ENCODE measurements around the gene TBL1XR1. TPM values are rescaled to one million over a fixed set of nuclear protein-coding genes. Genes with fewer than 3 reads are reported as not detected.

TBL1XR1 gene
- total RNA-seq, 2 donors from 2014 or later = 131 to 180 TPM

- Mint-ChIP-seq H3K27ac (no peak overlapping the region), H3K4me1 (peaks cover 20% of the 10 kb centered on the region), H3K9me3 (no peaks in the 10 kb centered on the region), H3K27me3 (no peaks in the 10 kb centered on the region), H3K36me3 (ENCODE audit: low read depth) (peaks cover 48% of the 10 kb centered on the region), H3K4me3 (no peak overlapping the region)
- ATAC-seq (replicated peaks) = no peak
Measured at GRCh38 chr3:177079684-177080083, 117.6 kb downstream of the TBL1XR1 start.

GRCh38 chr3:177071496-177072156, 125.7 kb downstream of the TBL1XR1 start:
- Mint-ChIP-seq H3K36me3 (ENCODE audit: low read depth) (peaks cover 38% of the 10 kb centered on the region), H3K27ac (no peak overlapping the region), H3K4me1 (peaks cover 33% of the 10 kb centered on the region), H3K9me3 (no peaks in the 10 kb centered on the region), H3K27me3 (no peaks in the 10 kb centered on the region), H3K4me3 (no peak overlapping the region)
- no peak for ATAC-seq (replicated peaks)

GRCh38 chr3:177069514-177070329, 127.6 kb downstream of the TBL1XR1 start:
- Mint-ChIP-seq H3K36me3 (ENCODE audit: low read depth) (peaks cover 19% of the 10 kb centered on the region), H3K27me3 (no peaks in the 10 kb centered on the region), H3K9me3 (no peaks in the 10 kb centered on the region), H3K27ac (peak overlapping the region; percentile 61), H3K4me1 (peaks cover 30% of the 10 kb centered on the region), H3K4me3 (no peak overlapping the region)
- no peak for ATAC-seq (replicated peaks)

- Mint-ChIP-seq H3K36me3 (ENCODE audit: low read depth) (peaks cover 17% of the 10 kb centered on the region), H3K27ac (peak overlapping the region; percentile 61), H3K4me1 (peaks cover 28% of the 10 kb centered on the region), H3K9me3 (no peaks in the 10 kb centered on the region), H3K4me3 (no peak overlapping the region), H3K27me3 (no peaks in the 10 kb centered on the region)
- peak; percentile 72 for ATAC-seq (replicated peaks)
Measured at GRCh38 chr3:177068967-177069366, 128.3 kb downstream of the TBL1XR1 start.

GRCh38 chr3:177066068-177066467, 131.2 kb downstream of the TBL1XR1 start:
- H3K27me3 Mint-ChIP-seq = no peaks in the 10 kb centered on the region
- ATAC-seq (replicated peaks) = peak; percentile 57
- peaks cover 28% of the 10 kb centered on the region for H3K4me1 Mint-ChIP-seq

GRCh38 chr3:177065285-177066033, 131.8 kb downstream of the TBL1XR1 start:
- peaks cover 28% of the 10 kb centered on the region for H3K4me1 Mint-ChIP-seq
- no peak overlapping the region for H3K27ac Mint-ChIP-seq
- H3K27me3 Mint-ChIP-seq = no peaks in the 10 kb centered on the region
- no peak overlapping the region for H3K4me3 Mint-ChIP-seq
- H3K36me3 Mint-ChIP-seq (ENCODE audit: low read depth) = peaks cover 33% of the 10 kb centered on the region
- ATAC-seq (replicated peaks) = no peak
- no peaks in the 10 kb centered on the region for H3K9me3 Mint-ChIP-seq

More at GRCh38 chr3:177066068-177066467, 131.2 kb downstream of the TBL1XR1 start:
- Mint-ChIP-seq H3K36me3 (ENCODE audit: low read depth) (peaks cover 33% of the 10 kb centered on the region), H3K27ac (peak overlapping the region; percentile 51), H3K4me3 (no peak overlapping the region), H3K9me3 (no peaks in the 10 kb centered on the region)

- H3K27me3 Mint-ChIP-seq = no peaks in the 10 kb centered on the region
- no peak overlapping the region for H3K27ac Mint-ChIP-seq
- no peaks in the 10 kb centered on the region for H3K9me3 Mint-ChIP-seq
- ATAC-seq (replicated peaks) = no peak
- peaks cover 34% of the 10 kb centered on the region for H3K36me3 Mint-ChIP-seq (ENCODE audit: low read depth)
- H3K4me3 Mint-ChIP-seq = no peak overlapping the region
- H3K4me1 Mint-ChIP-seq = peaks cover 17% of the 10 kb centered on the region
Measured at GRCh38 chr3:177062052-177062732, 135.1 kb downstream of the TBL1XR1 start.

- Mint-ChIP-seq H3K27ac (no peak overlapping the region), H3K4me1 (peaks cover 13% of the 10 kb centered on the region), H3K4me3 (no peak overlapping the region), H3K9me3 (no peaks in the 10 kb centered on the region), H3K27me3 (no peaks in the 10 kb centered on the region), H3K36me3 (ENCODE audit: low read depth) (peaks cover 34% of the 10 kb centered on the region)
- no peak for ATAC-seq (replicated peaks)
Measured at GRCh38 chr3:177061369-177061768, 135.9 kb downstream of the TBL1XR1 start.

GRCh38 chr3:177060492-177060891, 136.8 kb downstream of the TBL1XR1 start:
- no peak for ATAC-seq (replicated peaks)
- peaks cover 34% of the 10 kb centered on the region for H3K36me3 Mint-ChIP-seq (ENCODE audit: low read depth)
- H3K4me1 Mint-ChIP-seq = peaks cover 11% of the 10 kb centered on the region
- no peaks in the 10 kb centered on the region for H3K27me3 Mint-ChIP-seq
- no peak overlapping the region for H3K27ac Mint-ChIP-seq
- no peaks in the 10 kb centered on the region for H3K9me3 Mint-ChIP-seq
- H3K4me3 Mint-ChIP-seq = no peak overlapping the region

GRCh38 chr3:177058648-177059047, 138.6 kb downstream of the TBL1XR1 start:
- Mint-ChIP-seq H3K36me3 (ENCODE audit: low read depth) (peaks cover 30% of the 10 kb centered on the region), H3K27me3 (no peaks in the 10 kb centered on the region), H3K4me3 (no peak overlapping the region), H3K9me3 (no peaks in the 10 kb centered on the region), H3K4me1 (peaks cover 10% of the 10 kb centered on the region), H3K27ac (no peak overlapping the region)
- ATAC-seq (replicated peaks) = no peak

GRCh38 chr3:177057768-177058167, 139.5 kb downstream of the TBL1XR1 start:
- Mint-ChIP-seq H3K9me3 (no peaks in the 10 kb centered on the region), H3K27me3 (no peaks in the 10 kb centered on the region), H3K36me3 (ENCODE audit: low read depth) (peaks cover 30% of the 10 kb centered on the region), H3K27ac (no peak overlapping the region), H3K4me1 (peaks cover 9% of the 10 kb centered on the region), H3K4me3 (no peak overlapping the region)
- peak; percentile 95 for ATAC-seq (replicated peaks)

- Mint-ChIP-seq H3K27ac (no peak overlapping the region), H3K4me3 (no peak overlapping the region), H3K36me3 (ENCODE audit: low read depth) (peaks cover 27% of the 10 kb centered on the region), H3K4me1 (peaks cover 9% of the 10 kb centered on the region), H3K9me3 (no peaks in the 10 kb centered on the region), H3K27me3 (no peaks in the 10 kb centered on the region)
- no peak for ATAC-seq (replicated peaks)
Measured at GRCh38 chr3:177056927-177057326, 140.4 kb downstream of the TBL1XR1 start.

GRCh38 chr3:177055605-177056571, 141.4 kb downstream of the TBL1XR1 start:
- peak; percentile 27 for ATAC-seq (replicated peaks)
- Mint-ChIP-seq H3K27ac (peak overlapping the region; percentile 83), H3K36me3 (ENCODE audit: low read depth) (peaks cover 26% of the 10 kb centered on the region)

More at GRCh38 chr3:177055605-177056571, 141.4 kb downstream of the TBL1XR1 start:
- Mint-ChIP-seq H3K4me3 (peak overlapping the region; percentile 27), H3K9me3 (no peaks in the 10 kb centered on the region), H3K27me3 (no peaks in the 10 kb centered on the region), H3K4me1 (peaks cover 9% of the 10 kb centered on the region)

Data from activated T-helper 17 cell treated with anti-CD3 and anti-CD28 coated beads, Interleukin-2, amount 50 U/mL, for 72 hours (primary cell).